ENCODE results near the gene POU2F1.

The POU2F1 gene

DNA sequence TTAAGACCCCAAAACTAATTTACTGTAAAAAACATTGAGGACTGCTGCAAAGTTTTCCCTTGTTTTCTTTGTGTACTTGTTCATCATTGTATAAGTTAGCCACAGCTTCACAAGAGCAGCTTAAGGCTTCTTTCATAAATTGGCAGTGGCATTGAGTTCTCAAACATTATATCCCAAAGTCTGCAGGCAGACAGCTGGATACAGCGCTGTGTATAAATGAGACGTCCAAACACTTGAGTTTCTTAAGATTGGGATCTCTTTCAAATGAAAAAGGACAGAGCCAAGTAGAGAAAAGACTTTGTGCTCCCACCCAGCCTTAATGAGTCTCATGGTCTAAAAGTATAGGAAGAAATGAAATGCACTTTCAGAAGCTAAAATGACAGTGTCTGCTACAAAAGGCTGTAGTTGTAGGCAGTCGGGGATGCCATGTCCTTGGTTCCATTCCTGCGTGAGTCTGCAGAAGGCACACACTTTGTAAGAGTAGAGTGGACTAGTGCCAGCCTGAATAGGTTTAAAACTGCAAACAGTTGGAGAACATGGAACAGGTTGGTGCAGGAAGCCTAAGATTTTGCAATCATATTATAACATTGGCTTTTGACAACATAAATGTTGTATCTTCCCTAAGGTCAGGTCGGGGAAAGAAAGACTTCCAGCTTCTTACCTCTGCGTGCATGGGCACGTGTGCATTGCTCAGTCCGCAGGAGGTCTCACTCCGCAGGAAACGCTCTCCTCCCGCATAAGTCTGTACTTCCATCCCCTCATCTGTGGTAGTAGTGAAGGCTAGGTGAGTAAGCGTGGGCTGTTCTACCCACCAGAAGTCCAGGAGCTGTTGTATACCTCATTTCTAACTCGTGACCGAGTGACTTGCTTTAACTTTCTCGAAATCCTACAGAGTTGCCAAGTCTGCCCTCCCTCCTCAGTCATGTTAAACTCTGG lies 203.3 kb downstream of the POU2F1 start:
- DNase-seq (ENCODE audit: low read depth), result no peak

DNA sequence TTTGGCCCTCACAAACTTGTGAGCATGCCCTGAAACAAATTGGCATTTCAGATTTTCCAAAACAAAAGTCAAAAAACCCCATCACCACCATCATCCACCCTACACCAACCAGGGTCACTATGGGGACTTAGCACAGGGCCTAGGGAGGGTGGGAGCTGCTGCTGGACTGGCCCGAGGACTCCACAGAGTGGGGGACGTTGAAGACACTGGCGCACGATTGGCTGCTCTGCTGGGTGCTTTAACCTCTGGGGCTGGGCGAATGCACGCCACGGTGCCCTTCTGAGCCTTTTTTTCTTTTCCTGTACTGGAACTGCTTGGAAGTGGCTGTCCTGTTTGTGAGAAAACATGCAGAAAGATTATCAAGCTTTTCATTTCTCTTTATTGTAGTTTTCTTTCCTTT lies 204.8 kb downstream of the POU2F1 start:
- DNase-seq (ENCODE audit: low read depth), result no peak

DNA sequence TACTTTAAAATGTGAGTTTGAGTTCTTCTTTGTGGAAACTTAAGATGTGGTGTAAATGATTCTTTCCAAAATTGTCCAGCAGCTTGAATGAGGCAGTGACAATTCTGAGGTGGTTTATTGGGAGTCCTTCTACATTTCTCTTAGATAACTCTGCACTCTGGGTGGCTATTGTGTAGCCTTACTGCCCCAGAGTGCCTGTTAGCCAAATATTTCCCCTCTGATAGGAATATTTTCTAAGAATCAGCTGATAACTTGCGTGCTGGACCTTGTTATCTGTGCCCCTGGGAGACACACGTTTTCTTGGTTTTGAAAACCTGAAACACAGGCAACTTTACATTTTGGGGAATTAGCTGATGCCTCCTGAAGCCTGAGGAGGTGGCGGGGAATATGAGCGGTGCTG lies 206.0 kb downstream of the POU2F1 start:
- DNase-seq (ENCODE audit: low read depth), result no peak

DNA sequence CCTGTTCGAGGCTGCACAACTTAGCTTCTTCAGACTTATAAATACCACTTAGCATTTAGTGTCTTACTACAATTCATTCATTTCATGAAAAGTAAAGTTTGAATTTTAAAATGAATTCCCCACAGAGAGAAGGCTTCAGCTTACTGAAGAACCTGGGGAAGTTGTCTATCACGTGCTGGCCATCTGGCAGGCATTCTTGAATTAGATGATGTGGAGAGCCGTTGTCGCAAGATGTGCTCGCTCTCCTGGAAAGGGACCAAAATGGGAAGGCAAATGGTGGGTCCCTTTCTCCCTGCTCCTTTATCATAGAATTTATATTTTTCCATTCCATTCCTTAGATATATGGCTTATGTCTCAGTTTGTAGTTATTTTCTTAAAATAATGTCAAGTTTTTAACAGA lies 207.2 kb downstream of the POU2F1 start:
- peak; percentile 3 for DNase-seq (ENCODE audit: low read depth)

DNA sequence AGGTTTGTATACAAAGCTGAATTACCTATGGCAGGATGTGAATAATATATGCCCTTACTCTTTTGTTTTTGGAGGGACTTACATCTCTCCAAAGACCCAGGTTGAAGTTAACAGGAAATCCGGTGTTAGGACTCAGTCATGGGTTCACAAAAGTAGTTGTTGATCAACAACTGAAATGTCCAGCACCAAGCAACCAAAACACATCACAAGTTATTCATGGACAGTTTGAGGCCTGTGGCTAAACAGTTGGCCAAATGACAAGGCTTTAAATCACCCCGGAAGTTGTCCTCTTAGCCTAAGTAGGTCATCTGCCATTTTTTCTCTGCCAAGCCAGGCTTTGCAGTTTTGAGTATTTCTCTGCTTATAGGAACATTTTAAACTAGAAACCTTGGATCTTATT lies 207.7 kb downstream of the POU2F1 start:
- DNase-seq (ENCODE audit: low read depth), result peak; percentile 67

DNA sequence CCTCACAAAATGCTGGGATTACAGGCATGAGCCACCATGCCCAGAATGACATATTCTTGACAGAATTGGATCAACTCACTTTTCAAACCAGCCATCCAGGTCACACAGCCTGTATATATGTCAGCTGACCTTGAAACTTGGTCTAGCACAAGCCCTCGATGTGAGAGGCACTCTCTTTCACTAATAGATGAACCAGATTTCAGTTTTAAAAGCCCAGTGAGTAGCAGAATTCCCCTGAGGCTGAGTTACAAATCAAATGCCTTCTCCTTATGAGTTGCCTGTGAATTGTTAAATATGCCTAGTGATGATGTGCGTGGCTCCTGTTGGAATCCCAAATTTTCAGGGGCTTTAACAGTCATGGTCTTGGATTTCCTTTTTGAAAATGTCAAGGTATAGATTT lies 208.9 kb downstream of the POU2F1 start:
- no peak for DNase-seq (ENCODE audit: low read depth)

DNA sequence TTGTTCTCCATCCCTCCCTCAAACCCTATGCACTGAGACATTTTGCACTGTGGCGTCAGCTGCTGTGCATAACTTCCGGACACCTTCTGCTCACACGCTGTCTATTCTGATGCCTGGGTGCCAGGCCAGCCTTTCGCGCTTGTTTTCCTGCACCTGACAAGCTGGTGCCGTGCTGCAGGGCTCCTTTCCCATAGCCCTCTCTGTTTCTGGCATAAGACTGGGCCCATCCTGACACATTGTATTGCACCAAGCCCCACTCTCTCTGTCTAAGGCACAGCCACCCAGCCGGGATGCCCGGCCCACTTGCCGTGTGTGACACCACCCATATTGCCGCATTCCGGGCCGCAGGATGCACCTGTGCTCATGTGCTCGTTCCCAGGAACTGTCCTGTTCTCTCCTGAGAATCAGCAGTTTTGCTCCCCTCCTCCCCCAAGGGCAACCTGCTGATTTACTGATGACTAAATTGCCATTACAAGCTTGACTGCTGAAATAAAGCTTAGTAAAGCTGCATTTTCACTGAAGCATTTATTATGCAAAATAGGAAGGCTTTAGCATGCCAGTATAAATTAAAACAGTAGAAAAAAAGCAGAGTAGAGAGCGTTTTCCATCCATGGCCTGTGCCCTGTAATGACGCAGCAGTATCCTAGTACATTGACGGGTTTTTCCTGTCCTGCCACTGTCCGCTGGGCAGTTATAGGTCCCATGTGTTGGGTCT lies 209.6 kb downstream of the POU2F1 start:
- DNase-seq (ENCODE audit: low read depth), result no peak

DNA sequence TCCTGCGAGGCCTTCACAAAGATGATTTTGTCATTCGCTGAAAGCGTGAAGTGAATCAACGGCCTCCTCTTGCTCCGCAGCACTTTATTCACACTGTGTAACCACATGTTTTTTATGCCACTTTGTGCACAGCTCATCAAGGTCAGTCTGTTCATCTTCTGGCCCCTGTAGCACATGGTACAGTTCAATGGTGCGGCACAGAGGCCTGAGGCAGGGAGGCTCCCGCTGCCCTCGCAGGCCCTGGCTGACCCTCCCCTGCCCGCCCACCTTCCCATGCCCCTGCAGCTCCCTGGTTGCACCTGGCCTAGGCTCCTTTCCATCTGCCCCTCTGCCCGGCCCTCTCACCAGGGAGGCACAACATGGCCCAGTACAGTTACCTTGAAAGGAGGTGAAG lies 210.2 kb downstream of the POU2F1 start:
- no peak for DNase-seq (ENCODE audit: low read depth)

DNA sequence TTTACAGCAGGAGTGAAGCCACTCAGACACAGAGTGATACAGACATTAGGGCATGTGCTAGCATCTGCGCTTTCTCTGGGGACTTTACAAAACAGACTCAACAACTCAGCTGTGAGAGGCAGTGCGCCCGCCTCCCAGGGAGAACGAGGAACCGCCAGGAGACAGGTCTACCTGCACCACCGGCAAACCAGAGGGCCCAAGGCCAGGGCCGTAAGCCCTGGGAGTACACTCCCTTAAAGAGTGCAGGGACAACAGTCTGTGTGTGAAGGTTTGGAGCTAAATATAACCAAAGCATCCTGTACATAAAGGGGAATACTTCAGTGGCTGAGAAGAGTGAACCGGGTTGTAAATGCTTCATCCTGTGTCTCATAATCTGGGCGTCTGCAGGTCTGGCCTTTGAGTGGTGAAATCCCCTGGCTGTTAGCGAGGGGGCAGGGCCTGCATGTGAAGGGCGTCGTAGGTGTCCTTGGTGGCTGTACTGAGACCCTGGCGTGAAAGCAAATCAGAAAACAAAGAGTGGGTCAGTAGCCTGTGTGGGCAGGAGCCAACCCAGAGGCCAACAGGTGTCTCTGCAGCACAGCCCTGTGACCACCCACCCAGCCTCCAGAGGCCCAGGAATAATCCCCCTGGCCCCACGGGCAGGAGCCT lies 210.7 kb downstream of the POU2F1 start:
- no peak for DNase-seq (ENCODE audit: low read depth)

DNA sequence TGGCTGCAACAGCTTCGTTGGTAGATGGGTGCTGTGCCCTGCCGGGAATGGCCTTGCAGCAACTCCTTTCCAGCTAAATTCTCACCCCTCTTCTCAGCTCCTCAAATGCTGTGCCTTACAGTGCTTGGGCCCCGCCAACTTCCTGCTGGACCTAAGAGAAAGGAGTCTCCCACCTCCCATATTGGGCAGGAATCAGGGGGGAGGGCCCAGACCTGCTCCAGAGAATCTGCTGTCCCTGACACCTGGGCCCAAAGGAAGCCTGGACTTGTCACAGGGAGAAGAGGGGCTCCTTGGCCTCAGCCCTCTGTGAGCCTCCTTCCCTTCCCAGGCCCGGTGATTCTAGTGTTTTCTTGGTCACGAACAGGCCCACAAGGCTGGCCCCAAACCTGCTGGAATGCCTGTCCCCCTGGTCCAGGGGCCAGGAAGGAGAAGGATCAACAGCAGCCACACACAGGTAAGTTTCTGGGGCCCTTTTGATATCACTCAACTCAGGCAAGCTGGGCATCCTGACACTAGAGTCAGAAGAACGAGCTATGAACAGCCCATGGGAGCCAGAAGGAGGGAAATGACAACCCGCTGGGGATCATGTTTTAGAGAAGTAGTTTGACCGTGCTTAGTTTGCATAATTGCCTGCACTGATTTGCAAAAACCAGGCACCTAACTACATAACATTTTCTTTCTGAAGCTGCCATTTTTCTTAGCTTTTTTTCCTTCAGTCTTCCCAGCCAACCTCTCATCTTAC lies 211.4 kb downstream of the POU2F1 start:
- DNase-seq (ENCODE audit: low read depth), result no peak

DNA sequence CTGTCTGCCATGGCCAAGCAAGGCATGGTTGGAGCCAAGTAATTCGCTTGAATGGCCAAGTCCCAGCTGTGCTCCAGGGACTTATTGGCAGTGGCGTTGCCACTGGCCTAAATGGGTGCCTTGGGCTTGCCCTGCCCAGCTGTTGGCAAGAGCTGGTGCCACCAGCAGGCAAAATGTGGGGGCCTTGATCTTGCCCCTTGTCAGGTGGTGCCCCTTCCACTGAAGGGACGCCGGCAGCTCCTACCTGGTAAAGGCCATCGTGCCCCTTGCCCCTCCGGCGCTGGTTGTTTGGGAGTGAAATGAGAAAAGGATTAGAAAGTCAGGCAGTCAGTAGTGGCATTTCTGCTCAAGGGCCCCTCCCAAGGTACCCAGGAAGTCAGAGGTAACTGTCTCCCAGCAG lies 212.1 kb downstream of the POU2F1 start:
- no peak for DNase-seq (ENCODE audit: low read depth)

DNA sequence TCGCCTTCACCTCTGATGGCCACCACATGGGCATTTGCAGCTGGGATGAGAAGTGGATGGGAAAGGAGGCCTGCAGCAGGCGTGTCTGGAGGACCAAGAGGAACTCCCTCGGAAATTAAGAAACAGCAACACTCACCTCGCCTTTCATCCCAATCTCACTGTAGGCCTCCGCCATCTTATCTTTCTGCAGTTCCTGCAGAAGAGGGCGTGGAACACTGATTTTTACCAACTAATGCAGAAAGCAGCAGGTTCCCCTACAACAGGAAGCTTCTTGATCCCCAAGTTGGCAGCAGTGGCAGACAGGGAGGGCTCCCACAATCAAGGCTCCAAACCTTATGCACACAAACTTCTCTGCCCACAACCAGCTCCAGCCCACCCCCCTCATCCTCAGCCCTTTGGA lies 213.2 kb downstream of the POU2F1 start:
- DNase-seq (ENCODE audit: low read depth), result no peak

DNA sequence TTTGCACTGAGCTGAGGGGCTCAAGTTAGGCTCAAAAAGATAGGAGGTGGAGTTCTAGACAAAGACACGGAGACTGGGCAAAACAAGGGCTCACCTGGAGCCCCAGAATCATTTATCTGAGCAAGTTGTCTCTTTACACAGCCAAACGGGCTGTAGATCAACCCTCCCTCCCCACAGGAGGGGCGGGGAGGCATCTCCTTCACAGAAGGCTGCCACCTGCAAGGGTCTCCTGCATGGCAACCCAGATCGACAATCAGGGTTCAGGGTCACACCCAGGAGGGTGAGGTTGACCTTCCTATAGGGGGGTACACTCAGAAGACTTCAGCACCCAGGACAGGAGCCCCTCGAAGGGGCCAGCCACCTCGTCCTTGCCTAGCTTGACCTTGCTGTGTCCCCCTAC lies 213.6 kb downstream of the POU2F1 start:
- DNase-seq (ENCODE audit: low read depth), result no peak

DNA sequence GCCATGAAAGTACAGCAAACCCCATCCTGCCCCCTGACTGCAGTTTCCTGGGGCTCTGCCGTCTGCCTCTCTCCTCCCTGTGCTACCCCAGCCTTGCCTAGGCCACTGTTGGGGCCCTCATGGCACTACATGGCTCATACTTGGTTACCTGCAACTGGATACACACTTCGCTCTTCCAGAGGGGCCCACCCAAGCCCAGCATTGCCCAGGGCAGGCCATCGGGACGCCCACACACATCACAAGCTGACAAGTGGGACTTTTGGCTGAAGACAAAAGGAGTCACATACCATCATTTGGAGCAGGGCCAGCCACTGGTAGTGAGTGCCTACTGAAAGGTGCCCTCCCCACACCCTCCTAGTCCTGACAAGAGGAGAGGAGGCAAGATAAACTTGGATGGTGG lies 214.8 kb downstream of the POU2F1 start:
- no peak for DNase-seq (ENCODE audit: low read depth)

DNA sequence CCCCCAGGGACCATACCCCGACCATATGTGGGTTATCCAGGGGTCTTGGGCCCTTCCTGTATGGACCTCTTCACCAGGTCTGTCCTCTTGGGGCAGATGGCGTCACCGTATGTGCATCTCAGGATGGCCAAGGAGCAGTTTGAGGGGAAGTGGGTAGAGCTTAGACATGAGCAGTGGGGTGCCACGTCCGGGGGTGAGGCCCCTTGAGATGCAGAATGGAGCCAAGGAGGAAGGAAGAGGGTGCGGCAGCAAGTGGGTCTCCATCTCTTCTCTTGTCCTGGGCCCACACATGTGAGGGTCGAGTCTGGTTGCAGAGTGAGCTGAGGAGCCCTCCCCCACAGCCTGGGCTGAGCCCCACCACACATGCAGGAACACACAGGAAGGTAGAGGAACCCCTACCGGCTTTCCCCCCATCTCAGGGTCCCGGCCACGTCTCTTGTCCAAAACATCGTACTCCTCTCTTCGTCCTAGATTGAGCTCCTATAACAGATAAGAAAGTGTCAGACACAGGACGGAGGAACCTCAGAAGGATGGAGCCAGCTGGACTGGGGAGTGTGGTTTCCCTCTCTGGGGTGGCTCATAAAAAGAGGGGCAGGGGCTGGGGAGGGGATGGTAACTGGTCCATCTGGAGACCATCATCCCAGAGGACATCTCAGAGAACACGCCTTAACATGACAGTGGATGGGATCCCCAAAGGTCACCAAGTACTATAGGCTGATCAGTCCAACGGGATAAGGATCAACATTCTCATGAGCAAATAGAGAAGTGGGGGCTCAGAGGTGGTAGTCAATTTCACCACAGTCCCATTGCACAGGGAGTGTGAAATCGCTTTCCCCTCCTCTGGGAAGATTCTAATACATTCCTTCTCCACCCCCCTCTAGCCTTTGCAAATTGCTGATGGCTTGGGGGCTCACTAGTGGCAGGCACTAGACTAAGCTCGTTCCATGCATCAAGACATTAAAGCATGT lies 217.8 kb downstream of the POU2F1 start:
- no peak for DNase-seq (ENCODE audit: low read depth)

DNA sequence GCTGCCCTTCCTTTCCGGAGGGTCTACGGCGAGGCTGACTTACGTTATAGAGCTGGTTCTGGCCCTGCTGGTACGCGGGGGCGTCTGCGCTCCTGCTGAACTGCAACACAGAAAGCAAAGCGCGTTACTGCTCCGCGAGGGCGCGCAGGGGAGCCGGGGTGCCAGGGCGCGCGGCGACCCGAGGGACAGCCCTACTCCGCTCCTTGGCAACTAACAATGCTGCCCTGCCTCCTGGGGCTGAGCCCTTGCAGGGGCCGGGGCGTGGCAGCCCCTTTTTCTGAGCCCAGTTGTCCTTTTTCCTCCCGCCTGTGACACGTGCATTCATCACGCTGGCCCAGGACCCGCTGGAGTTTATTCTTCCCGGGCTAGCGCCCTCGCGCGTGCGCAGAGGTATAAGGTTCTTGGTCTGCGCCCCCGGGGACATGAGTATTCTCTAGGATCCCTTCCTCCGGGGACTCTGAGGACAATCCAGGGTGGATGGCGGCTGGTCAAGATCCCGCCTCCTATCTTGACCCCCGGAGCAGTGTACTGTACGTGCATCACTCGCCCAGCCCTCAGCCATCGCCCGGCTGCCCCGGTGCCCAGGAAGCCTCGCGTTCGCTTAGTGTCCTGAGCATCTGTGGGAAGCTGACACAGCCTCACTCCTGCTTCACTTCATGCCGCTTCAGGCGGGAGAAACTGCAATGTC lies 218.8 kb downstream of the POU2F1 start:
- peak; percentile 24 for DNase-seq (ENCODE audit: low read depth)

DNA sequence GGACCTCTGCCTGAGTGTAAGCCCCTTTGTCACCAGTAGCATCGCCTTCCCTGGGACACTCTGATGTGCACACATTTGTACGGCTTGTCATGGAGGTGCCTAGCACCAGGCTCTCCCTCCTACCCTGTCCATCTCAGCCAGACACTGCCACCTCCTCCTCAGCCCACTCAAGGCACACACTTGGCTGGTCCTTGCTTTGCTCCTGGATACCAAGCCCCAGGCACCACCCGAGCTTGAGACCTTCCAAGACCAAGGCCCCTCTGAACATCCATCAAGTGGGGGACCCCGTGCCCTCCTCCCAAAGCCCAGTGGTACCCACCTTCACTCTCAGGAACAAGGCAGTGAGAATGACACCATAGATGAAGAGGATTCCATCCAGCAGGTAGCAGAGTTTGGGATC lies 219.7 kb downstream of the POU2F1 start:
- DNase-seq (ENCODE audit: low read depth), result no peak

DNA sequence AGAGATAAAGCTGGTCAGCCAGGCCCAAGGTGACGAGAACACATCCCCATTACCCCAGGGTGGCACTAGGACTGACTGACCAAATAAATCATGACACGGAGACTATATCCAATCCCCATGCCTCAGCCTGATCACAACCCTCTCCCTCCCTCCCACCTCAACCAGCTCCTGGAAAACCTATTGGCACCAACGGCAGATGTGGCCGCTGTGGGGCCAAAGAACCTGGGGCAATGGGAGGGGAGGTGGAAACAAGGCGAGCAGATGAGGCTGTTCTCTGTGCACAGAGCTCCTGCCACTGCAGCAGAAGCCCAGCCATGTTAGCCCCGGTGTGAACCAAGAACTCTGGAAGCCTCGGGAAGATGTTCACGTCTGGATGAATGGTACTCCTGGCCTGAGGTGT lies 220.1 kb downstream of the POU2F1 start:
- DNase-seq (ENCODE audit: low read depth), result no peak

DNA sequence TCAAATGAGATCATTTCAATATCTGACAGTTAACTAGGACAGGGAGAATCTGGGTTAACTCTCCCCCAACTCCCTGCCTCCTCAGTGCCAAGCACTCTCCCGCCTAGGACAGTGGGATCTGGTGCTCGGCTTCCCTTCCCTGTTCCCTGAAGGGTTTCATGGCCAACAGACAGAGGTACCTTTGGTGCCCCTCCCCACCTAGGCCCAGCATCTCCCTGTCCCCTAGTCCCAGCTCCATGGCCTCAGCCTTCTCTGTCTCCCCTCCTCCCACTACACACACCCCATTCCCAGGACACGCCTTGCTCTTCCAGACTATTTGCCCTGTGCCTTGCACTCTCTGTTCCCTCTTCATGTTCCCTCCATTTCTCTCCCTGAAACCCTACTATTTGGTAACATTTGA lies 220.5 kb downstream of the POU2F1 start:
- no peak for DNase-seq (ENCODE audit: low read depth)

DNA sequence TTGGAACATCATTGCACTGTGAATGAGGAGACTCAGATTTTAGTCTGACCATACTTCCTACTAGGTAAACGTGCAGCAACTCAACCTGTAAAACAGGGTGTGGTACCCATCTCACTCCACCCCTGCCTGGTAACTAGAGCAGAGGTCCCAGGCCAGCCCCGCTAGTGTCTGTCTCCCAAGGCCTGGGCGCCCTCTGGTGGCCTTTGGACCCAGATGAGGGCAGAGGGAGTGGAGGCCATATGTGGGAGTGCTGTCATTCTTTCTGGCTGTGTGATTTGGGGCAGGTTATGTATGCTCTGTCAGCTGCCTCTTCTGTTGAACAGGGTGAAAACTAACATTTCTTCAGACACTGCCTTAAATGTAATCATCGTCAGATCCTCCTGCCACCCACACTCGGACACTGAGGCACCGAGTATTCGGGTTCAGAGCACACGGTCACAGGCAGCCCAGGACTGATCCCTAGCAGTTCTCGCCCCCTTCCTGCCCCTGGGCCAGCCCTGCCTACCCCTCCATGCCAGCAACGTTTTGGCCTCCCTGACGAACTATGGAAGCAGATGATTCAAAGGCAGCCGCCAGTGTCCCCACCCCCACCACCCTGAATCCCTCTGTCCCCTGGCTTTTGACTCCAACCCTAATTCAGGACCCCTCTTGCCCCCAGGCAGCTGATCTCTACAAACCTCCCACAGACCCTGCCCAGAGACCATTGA lies 221.6 kb downstream of the POU2F1 start:
- DNase-seq (ENCODE audit: low read depth), result peak; percentile 59

Measured in amniotic epithelial cell (primary cell).